ENCODE measurements around the gene NPBWR2. TPM values are rescaled to one million over a fixed set of nuclear protein-coding genes. Genes with fewer than 3 reads are reported as not detected.

NPBWR2 gene
- total RNA-seq, 1 donor, result not detected

- no peak for TF ChIP-seq CTCF (IDR thresholded peaks at IDR 0.05; ENCODE audit: insufficient read depth, low read depth, low read length)
- DNase-seq (ENCODE audit: low read depth), result no peak
- H3K4me3 ChIP-seq (ENCODE audit: low read depth, low read length), result no peak overlapping the region
Observed at GRCh38 chr20:64068386-64069208, 38.8 kb downstream of the NPBWR2 start.

GRCh38 chr20:64067733-64068307, 39.5 kb downstream of the NPBWR2 start:
- TF ChIP-seq CTCF (IDR thresholded peaks at IDR 0.05; ENCODE audit: insufficient read depth, low read depth, low read length), result no peak
- no peak overlapping the region for H3K4me3 ChIP-seq (ENCODE audit: low read depth, low read length)
- DNase-seq (ENCODE audit: low read depth), result no peak

- no peak for DNase-seq (ENCODE audit: low read depth)
- H3K4me3 ChIP-seq (ENCODE audit: low read depth, low read length), result no peak overlapping the region
- TF ChIP-seq CTCF (IDR thresholded peaks at IDR 0.05; ENCODE audit: insufficient read depth, low read depth, low read length), result no peak
Observed at GRCh38 chr20:64067005-64067632, 40.2 kb downstream of the NPBWR2 start.

DNA sequence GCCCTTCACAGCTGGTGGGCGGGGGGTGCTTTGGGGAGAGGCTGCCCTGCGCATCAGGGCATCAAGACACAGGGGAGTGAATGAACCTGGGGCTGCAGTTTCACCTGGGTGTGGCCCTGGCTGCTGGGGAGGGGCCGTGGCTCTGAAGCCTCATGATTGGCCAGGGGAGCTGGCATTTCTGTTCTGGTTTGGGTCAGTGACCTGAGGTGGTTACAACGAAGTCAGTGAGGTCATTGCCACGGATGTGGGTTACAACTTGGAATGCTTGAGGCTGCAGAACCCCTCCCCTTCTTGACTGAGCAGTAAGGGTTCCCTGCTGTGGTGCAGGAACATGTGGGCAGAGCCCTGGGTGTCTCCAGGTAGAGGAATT, 41.4 kb downstream of the NPBWR2 start:
- no peak for TF ChIP-seq CTCF (IDR thresholded peaks at IDR 0.05; ENCODE audit: insufficient read depth, low read depth, low read length)
- no peak overlapping the region for H3K4me3 ChIP-seq (ENCODE audit: low read depth, low read length)
- DNase-seq (ENCODE audit: low read depth), result peak; percentile 92

- no peak for DNase-seq (ENCODE audit: low read depth)
- TF ChIP-seq CTCF (IDR thresholded peaks at IDR 0.05; ENCODE audit: insufficient read depth, low read depth, low read length), result no peak
- no peak overlapping the region for H3K4me3 ChIP-seq (ENCODE audit: low read depth, low read length)
Observed at GRCh38 chr20:64065062-64065973, 42.0 kb downstream of the NPBWR2 start.

DNA sequence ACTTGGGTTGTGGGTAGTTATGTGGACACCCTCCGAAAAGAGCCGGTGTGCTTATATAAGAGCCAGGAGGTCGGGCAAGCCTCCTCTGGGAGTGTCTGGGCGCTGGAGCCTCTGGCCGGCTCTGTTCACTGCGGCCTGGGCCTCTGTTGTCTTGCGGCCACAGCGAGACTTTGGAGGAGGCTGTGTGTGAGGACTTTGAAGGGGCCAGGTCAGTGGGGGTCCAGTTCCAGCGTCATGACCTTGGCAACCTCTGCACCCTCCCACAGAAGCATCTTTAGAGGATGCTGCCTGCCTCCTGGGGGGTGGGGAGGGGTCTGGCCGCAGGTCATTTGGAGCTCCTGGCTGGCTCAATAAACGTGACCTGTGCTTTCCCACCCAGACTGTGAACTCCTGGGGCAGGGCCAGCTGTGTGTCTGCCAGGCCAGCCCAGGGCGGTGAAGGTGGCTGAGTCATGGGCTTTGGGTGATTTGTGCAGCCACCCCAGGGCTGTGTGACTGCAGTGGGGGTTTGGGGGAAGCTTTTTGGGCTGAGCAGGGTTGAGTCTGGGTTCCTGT, 43.1 kb downstream of the NPBWR2 start:
- no peak for TF ChIP-seq CTCF (IDR thresholded peaks at IDR 0.05; ENCODE audit: insufficient read depth, low read depth, low read length)
- peak overlapping the region; percentile 87 for H3K4me3 ChIP-seq (ENCODE audit: low read depth, low read length)
- DNase-seq (ENCODE audit: low read depth), result peak; percentile 62

All from fibroblast of villous mesenchyme (primary cell).